ACC112 (cell line): ENCODE data around the gene ZNF529.
"Not testable (repeated sequence)": the region's sequence is repeated elsewhere in the genome, so short reads cannot be mapped to it uniquely, and the experiment has no call there.

Experiments
- H2AFZ ChIP-seq: fragments of 200-600 bp; sonication (generic); one replicate; pipeline ENCODE4 v1.6.0; 2017; ENCODE audit warnings: antibody characterized with exemption, low read length; ENCODE audit not compliant: unreplicated experiment
- H3K27ac ChIP-seq: fragments of 200-600 bp; sonication (generic); 2 replicates; pipeline ENCODE4 v1.5.1; 2014; ENCODE audit warnings: low read depth, mild to moderate bottlenecking, antibody characterized with exemption, low read length, moderate library complexity
- H3K27me3 ChIP-seq: fragments of 200-600 bp; sonication (generic); 2 replicates; pipeline ENCODE4 v1.6.1; 2014; ENCODE audit warnings: mild to moderate bottlenecking, antibody characterized with exemption, low read length, moderate library complexity, mixed read lengths; ENCODE audit not compliant: insufficient read depth
- H3K36me3 ChIP-seq: fragments of 200-600 bp; sonication (generic); 2 replicates; pipeline ENCODE4 v1.6.1; 2016; ENCODE audit warnings: mild to moderate bottlenecking, antibody characterized with exemption, low read length, moderate library complexity, mixed read lengths; ENCODE audit not compliant: insufficient read depth
- H3K4me1 ChIP-seq: fragments of 200-600 bp; sonication (generic); one replicate; pipeline ENCODE4 v1.6.1; 2016; ENCODE audit warnings: low read length, mixed read lengths; ENCODE audit not compliant: insufficient read depth, unreplicated experiment, control insufficient read depth
- H3K4me3 ChIP-seq: fragments of 200-600 bp; sonication (generic); 2 replicates; pipeline ENCODE4 v1.5.1; 2014; ENCODE audit warnings: mild to moderate bottlenecking, low read depth, low read length
- H3K79me2 ChIP-seq: fragments of 200-600 bp; sonication (generic); one replicate; pipeline ENCODE4 v1.6.0; 2016; ENCODE audit warnings: low read length; ENCODE audit not compliant: control insufficient read depth, unreplicated experiment, insufficient read depth

ZNF529 gene

DNA sequence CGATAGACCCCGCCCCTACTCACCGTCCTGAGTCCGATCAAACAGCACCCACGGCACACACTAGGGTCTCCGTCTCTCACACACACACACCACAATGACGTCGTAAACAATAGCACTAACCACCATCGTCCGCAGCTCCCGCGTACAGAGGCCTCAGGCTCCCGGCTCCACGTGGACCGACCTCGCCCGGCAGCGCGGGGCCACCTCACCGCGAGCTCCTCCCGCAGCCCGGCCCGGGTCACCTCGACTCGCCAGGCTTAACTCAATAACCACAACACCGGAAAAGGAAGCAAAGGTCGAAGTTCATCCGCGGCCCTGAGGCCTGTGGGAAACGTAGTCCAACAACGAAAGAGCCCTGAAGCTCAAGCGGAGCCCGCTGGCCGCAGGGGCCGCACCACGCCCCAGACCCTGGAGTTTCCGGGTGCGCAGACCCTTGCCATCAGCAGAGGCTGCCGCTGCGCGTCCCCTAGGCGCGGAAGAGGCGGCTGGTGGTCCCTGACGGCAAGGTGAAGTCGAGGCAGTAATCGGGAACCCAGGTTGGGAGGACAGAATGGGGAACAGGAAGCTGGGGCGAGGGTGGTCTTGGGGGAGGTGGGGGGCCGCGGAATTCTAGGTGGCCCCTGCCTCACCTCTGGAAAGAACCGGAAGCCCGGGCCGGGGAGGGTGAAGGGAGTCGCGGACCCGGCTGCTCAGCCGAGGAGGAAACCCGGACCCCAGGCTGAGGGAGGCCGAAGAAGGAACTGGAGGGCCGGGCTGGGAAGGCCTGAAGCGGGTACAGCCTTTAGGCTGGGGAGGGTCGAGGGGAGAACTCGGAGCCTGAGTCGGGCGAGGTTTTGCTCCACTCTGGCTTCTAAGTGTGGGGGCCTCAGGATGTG lies at the start of gene ZNF529:
ZNF529 (minus strand) TSS at position 273 of the 875 bp plus-strand sequence. CDS start 946 bp downstream, outside the sequence.
- Histone ChIP-seq H3K27ac (peak within 1 kb of the TSS; percentile 82), H3K4me3 (peak within 1 kb of the TSS; percentile 98), H3K27me3 (no peaks in the 10 kb centered on the region), H3K36me3 (peaks cover 27% of the 10 kb centered on the region), H3K4me1 (peaks cover 10% of the 10 kb centered on the region), H3K79me2 (peaks cover 45% of the 10 kb centered on the region), H2AFZ (peak within 1 kb of the TSS; percentile 90)

DNA sequence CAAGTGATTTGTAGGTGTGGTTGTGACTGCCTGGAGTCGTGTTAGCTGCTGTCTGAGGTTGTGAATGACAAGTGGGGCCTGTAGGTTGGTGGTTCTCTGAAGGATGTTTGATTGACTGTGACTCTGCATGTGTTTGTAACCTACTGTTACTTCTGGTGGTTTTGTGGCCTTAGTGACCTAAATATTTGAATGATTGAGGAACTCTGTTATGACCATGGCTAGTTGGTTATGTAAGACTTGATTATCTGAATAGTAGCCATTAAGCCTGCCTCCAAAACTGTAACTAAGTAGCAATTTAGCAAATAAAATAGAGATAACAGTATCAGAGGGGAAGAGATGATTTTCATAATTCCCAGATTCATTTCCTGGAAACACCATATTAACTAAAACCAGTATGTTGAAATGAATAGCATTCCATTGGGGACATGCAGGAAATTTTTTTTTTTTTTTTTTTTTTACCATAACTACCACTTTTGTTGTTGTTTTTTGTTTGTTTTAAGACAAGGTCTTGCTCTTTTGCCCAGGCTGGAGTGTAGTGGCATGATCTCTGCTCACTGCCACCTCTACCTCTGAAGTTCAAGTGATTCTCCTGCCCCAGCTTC lies 32.9 kb upstream of the ZNF529 start:
- H3K27me3 ChIP-seq, result no peaks in the 10 kb centered on the region
- peak overlapping the region; percentile 98 for H2AFZ ChIP-seq
- H3K27ac ChIP-seq, result no peak overlapping the region
- peak overlapping the region; percentile 95 for H3K4me3 ChIP-seq
- H3K36me3 ChIP-seq, result peaks cover 11% of the 10 kb centered on the region
- peaks cover 10% of the 10 kb centered on the region for H3K79me2 ChIP-seq
- H3K4me1 ChIP-seq, result peaks cover 6% of the 10 kb centered on the region

DNA sequence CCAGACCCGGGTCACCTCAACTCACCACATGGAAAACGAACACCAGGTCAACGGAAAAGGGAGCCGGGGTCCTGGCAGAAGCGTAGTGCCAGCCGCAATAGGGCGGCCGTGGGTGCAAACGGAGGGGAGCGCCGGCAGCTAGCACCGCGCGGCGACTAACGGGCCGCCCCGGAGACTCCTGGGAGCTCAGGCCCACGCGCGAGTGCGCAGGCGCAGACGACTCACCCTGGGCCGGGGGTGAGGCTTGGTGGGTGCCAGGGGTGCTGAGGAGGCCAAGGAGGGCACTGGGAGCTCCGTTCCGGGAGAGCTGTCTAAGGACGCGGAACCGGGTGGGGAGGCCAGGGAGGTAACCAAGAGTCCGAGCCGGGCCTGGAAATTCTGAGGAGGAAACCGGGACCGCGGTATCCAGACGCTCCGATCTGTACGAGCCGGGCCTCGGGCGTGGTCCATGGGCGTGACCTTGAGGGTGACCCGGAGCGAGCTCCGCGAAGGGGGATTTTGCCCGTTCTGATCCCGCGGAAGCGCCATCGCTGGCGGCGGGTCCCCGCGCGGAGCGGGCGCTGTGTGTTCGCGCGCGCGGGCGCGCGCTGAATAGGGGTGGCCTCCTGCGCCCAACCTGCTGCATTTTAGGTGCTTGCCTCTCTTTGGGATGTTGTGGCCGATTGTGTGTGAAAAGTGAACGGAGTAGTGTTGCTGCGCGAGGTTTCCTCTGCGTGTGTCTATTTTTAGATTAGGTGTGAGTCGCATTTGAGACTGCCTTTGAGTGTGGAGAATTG lies 32.2 kb upstream of the ZNF529 start, which contains the start of gene ZNF382:
ZNF382 (plus strand) TSS at position 213 of the 776 bp plus-strand sequence. CDS start 4,602 bp downstream, outside the sequence.
- no peaks in the 10 kb centered on the region for H3K27me3 ChIP-seq
- H3K27ac ChIP-seq, result peak within 1 kb of the TSS; percentile 37; the same call in 1 of the 2 replicates
- H3K4me1 ChIP-seq, result peaks cover 6% of the 10 kb centered on the region
- peak within 1 kb of the TSS; percentile 95 for H3K4me3 ChIP-seq
- H3K79me2 ChIP-seq, result peaks cover 10% of the 10 kb centered on the region
- H3K36me3 ChIP-seq, result peaks cover 6% of the 10 kb centered on the region; the same call in 1 of the 2 replicates
- H2AFZ ChIP-seq, result peak within 1 kb of the TSS; percentile 98

DNA sequence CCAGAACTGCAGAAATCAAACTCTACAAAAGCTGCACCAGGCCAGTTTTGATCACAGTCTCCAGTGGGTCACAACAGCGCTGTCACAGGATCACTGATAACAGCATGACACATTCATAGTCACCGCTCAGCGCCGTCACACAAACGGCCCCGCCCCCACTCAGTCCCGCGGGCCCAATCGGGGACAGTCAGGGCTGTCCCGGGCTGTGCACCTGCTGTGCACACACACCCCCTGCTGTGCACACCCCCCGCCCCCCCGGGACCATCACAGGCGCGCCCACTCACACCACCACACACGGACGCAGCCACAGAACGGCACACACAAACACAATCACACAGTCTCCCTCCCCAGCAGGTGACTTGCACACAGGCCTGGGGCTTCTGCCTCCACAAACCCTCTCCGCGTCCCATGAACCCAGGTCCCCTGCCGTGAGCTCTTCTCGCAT lies 31.6 kb upstream of the ZNF529 start:
- peaks cover 10% of the 10 kb centered on the region for H3K79me2 ChIP-seq
- H2AFZ ChIP-seq, result peak overlapping the region; percentile 51
- peak overlapping the region; percentile 95 for H3K4me3 ChIP-seq
- peaks cover 6% of the 10 kb centered on the region for H3K4me1 ChIP-seq
- peak overlapping the region; percentile 37; the same call in 1 of the 2 replicates for H3K27ac ChIP-seq
- H3K36me3 ChIP-seq, result peaks cover 6% of the 10 kb centered on the region; the same call in 1 of the 2 replicates
- no peaks in the 10 kb centered on the region for H3K27me3 ChIP-seq

DNA sequence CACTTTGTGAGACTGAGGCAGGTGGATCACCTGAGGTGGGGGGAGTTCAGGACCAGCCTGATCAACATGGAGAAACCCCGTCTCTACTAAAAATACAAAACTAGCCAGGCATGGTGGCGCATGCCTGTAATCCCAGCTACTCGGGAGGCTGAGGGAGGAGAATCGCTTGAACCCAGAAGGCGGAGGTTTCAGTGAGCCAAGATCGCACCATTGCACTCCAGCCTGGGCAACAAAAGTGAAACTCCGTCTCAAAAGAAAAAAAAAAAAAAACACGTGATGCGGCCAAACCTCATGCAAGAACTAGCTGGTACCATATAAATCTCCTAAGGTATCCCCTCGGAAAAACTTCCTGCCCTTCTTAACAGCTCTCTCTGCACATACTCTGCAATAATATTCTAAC lies 29.6 kb upstream of the ZNF529 start:
- H3K4me1 ChIP-seq, H3K4me3 ChIP-seq, H2AFZ ChIP-seq, H3K36me3 ChIP-seq, H3K27ac ChIP-seq, H3K27me3 ChIP-seq: not testable (repeated sequence)
- peaks cover 10% of the 10 kb centered on the region for H3K79me2 ChIP-seq

DNA sequence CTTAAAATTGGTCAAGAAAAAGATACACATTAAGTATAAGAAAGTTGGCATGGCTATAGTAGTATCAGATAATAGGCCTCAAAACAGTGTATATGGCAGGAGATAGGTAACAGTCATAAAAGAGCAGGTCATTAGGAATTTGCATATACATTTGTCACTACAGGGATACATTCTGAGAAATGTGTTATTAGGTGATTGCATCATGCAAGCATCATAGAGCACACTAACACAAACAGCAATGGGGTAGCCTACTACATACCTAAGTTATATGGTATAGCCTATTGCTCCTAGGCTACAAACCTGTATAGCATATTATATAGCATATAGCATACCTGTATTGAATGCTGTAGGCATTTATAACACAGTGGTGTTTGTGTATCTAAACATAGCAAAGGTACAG lies 6.2 kb upstream of the ZNF529 start:
- peaks cover 48% of the 10 kb centered on the region for H3K36me3 ChIP-seq
- H3K27ac ChIP-seq, result no peak overlapping the region
- H3K79me2 ChIP-seq, result peaks cover 16% of the 10 kb centered on the region
- H3K4me3 ChIP-seq, result no peak overlapping the region
- peaks cover 8% of the 10 kb centered on the region for H3K4me1 ChIP-seq
- H3K27me3 ChIP-seq, result no peaks in the 10 kb centered on the region
- no peak overlapping the region for H2AFZ ChIP-seq

DNA sequence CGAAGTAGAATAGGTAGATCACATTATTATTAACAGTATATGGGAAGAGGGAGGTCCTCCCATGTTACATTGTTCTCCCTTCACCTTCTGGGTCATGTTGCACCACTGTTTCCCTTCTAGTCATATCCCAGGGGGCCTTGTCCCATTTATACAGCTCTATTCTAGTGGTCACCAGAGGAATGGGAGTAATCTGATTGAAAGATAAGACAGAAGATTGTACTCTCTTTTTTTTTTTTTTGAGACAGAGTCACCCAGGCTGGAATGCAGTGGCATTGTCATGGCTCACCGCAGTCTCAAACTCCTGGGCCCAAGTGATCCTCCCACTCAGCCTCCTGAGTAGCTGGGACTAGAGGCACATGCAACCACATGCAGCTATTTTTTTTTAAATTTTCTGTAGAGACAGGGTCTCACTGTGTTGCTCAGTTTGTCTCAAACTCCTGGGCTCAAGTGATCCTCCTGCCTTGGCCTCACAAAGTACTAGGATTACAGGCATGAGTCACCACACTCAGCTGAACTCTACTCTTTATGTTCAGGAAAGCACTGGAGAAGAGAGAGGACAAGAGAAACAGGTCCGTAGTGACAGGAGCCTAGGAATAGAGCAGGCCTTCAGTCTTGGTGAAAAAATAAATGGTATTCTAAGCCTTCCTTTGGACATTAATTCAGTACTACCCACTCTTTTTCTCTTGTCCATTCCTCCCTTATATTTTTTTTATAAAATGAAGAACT lies 4.3 kb upstream of the ZNF529 start:
- no peak overlapping the region for H3K4me3 ChIP-seq
- H2AFZ ChIP-seq, result no peak overlapping the region
- H3K27me3 ChIP-seq, result no peaks in the 10 kb centered on the region
- no peak overlapping the region for H3K27ac ChIP-seq
- H3K79me2 ChIP-seq, result peaks cover 31% of the 10 kb centered on the region
- peaks cover 42% of the 10 kb centered on the region for H3K36me3 ChIP-seq
- H3K4me1 ChIP-seq, result peaks cover 10% of the 10 kb centered on the region

DNA sequence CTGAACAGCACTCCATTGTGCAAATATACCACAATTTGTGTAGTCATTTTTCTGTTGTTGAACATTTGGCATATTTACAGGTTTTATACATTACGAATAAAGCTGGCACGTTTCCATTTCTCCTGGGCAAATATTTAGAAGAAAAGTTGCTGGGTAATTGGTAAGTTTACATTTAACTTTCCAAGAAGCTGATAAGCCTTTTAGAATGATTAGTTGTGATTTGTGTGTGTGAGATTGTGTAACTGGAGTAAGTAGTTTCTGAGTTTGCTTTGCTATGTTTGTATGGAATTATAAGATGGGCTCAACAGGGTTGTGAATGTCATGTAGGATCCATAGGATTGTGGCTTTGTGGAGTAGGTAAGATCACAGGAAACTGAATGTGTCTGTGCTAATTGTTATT lies 1.6 kb upstream of the ZNF529 start:
- Histone ChIP-seq H3K27me3 (no peaks in the 10 kb centered on the region), H3K4me3 (peak overlapping the region; percentile 98), H3K79me2 (peaks cover 42% of the 10 kb centered on the region), H2AFZ (no peak overlapping the region), H3K36me3 (peaks cover 29% of the 10 kb centered on the region), H3K27ac (no peak overlapping the region), H3K4me1 (peaks cover 10% of the 10 kb centered on the region)

DNA sequence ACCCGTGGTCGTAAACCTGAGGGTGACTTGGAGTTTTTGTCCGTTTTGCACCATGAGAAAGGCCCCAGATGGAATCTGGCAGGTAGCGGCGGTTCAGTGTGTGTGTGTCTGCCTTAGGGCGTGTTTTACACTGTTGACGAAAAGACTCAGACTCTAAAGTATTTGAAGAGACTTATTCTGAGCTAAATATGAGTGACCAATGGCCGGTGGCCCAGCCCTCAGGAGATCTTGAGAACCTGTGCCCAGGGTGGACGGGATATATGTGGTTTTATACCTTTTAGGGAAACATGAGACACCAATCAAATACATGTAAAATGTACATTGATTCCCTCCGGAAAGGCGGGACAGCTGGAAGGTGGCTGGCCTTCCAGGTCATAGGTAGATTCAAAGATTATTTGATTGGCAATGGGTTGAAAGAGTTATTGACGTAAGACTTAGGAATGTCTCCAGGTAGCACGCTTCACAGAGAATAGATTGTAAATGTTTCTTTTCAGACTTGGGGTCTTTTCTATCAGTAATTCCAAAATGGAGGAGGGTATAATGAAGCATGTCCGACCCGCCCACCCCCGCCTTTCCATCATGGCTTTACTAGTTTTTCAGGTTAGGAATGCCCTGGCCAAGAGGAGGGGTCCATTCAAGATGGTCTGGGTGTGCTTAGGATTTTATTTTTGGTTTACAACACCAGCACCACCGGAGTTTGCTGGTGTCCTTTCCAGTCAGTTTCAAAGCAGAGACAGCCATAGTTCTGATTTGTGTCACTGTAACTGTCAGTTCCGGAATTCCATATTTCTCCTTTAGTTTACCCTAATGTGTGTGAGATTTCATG lies 1.0 kb upstream of the ZNF529 start:
- H3K79me2 ChIP-seq, result peaks cover 45% of the 10 kb centered on the region
- H3K4me1 ChIP-seq, result peaks cover 10% of the 10 kb centered on the region
- peaks cover 23% of the 10 kb centered on the region for H3K36me3 ChIP-seq
- H3K4me3 ChIP-seq, result peak overlapping the region; percentile 98
- peak overlapping the region; percentile 77 for H2AFZ ChIP-seq
- peak overlapping the region; percentile 82 for H3K27ac ChIP-seq
- H3K27me3 ChIP-seq, result no peaks in the 10 kb centered on the region
